Measurements from ENCODE around the gene TMEM178B. TPM values are rescaled to one million over a fixed set of nuclear protein-coding genes. Genes with fewer than 3 reads are reported as not detected.
"Not testable (repeated sequence)": the region's sequence is repeated elsewhere in the genome, so short reads cannot be mapped to it uniquely, and the experiment has no call there.

The TMEM178B gene
- under 1 TPM; 0.11 to 0.43 (median 0.18) TPM for polyA plus RNA-seq

DNA sequence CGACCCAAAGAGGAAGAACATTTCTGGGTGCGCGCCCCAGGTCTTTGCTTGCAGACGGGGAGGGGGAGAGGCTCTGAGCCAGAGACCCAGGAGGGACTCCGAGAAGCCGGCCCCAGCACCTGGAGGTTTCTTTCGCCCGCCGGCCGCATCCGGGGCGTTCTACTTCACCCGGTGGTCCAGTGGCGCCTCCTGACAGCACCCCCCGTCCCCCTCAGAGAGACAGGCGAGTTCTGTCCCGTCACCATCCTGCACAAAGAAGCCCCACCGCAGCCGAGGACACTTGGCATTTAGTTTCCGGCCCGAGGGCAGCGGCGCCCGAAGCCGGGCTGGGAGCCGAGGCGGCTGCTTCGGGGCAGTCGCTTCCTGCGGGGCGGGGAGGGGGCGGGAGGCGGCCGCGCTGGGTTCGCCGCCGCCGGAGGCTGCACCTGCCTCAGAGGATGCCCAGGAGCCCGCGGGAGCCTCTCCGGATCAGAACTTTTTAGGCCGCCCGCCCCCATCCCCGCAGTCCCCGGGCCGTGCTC lies at the start of gene TMEM178B:
TMEM178B (plus strand) TSS at position 424 of the 521 bp plus-strand sequence.
- 1% methylated on average over 28 to 47 of the region's 47 CpGs for WGBS, 3 donors
- no peak within 1 kb of the TSS for H3K27ac ChIP-seq (ENCODE audit: low read depth, low read length)

- no peak overlapping the region for H3K27ac ChIP-seq (ENCODE audit: low read depth, low read length)
- 79 to 94% (median 93%) methylated on average over 1 of the region's 1 CpG for WGBS, 3 donors
These were observed 49.2 kb upstream of the TMEM178B start for GRCh38 chr7:141024668-141025067.

DNA sequence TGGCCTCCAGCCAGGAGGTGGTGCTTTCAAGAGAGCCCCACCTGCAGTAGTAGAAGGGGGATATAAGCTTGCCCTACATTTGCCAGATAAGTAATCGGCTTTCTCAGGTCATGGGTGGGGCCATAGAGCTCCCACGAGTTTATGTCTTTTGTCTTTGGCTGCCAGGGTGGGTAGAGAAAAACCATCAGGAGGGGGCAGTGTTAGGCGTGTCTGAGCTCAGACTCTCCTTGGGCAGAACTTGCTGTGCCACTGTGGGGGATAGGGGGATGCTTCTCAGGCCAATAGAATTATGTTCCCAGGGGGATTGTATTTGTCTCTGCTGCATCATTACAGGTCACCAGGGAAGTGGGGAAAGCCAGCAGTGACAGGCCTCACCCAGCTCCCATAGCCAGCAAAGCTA lies 46.8 kb upstream of the TMEM178B start:
- H3K27ac ChIP-seq (ENCODE audit: low read depth, low read length): no peak overlapping the region
- 42 to 68% (median 63%) methylated on average over 3 of the region's 3 CpGs for WGBS, 3 donors

DNA sequence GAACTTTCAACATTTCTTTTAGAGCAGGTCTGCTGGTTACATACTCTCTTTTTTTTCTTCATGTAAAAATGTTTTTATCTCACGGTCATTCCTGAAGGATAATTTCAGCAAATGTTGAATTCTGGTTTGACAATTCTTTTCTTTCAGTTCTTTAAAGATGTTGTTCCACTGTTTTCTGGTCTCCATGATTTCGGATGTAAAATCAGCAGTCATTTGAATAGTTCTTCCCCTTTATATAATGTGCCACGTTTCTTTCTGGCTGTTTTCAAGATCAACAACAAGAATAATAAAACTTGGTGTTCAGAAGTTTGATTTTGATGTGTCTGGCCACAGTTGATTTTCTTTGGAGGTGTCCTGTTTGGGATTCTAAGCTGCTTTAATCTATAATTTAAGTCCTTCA lies 45.1 kb upstream of the TMEM178B start:
- H3K27ac ChIP-seq (ENCODE audit: low read depth, low read length): no peak overlapping the region
- 78 to 81% (median 79%) methylated on average over 3 of the region's 3 CpGs for WGBS, 3 donors

GRCh38 chr7:141032539-141033323 lies 41.1 kb upstream of the TMEM178B start:
- 76 to 83% (median 77%) methylated on average over 28 to 30 of the region's 33 CpGs for WGBS, 3 donors
- H3K27ac ChIP-seq (ENCODE audit: low read depth, low read length): not testable (repeated sequence)

DNA sequence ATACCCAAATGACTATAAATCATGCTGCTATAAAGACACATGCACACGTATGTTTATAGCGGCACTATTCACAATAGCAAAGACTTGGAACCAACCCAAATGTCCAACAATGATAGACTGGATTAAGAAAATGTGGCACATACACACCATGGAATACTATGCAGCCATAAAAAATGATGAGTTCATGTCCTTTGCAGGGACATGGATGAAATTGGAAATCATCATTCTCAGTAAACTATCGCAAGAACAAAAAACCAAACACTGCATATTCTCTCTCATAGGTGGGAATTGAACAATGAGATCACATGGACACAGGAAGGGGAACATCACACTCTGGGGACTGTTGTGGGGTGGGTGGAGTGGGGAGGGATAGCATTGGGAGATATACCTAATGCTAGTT lies 35.8 kb upstream of the TMEM178B start:
- WGBS, 3 donors: 88 to 97% (median 89%) methylated on average over 2 to 3 of the region's 3 CpGs
- H3K27ac ChIP-seq (ENCODE audit: low read depth, low read length): not testable (repeated sequence)

DNA sequence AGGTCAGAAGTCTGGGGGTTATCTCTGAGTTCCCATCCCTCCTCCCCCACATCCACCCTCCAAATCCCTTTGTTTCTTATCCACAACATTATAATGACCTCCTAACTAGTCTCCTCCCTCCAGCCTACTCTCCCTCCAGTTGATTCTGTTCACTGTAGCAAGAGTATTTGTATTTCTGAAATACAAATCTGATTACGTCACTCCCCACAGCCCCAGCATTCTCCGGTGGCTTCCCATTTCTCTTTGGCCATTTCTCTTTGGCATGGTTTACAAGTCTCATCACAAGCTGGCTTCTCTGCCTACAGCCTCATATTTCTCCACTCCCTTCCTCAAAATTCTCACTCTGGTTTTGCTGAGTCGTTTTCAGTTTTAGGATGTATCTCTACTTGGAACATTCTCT lies 34.5 kb upstream of the TMEM178B start:
- no peak overlapping the region for H3K27ac ChIP-seq (ENCODE audit: low read depth, low read length)
- 41 to 46% (median 43%) methylated on average over 3 of the region's 3 CpGs for WGBS, 3 donors

DNA sequence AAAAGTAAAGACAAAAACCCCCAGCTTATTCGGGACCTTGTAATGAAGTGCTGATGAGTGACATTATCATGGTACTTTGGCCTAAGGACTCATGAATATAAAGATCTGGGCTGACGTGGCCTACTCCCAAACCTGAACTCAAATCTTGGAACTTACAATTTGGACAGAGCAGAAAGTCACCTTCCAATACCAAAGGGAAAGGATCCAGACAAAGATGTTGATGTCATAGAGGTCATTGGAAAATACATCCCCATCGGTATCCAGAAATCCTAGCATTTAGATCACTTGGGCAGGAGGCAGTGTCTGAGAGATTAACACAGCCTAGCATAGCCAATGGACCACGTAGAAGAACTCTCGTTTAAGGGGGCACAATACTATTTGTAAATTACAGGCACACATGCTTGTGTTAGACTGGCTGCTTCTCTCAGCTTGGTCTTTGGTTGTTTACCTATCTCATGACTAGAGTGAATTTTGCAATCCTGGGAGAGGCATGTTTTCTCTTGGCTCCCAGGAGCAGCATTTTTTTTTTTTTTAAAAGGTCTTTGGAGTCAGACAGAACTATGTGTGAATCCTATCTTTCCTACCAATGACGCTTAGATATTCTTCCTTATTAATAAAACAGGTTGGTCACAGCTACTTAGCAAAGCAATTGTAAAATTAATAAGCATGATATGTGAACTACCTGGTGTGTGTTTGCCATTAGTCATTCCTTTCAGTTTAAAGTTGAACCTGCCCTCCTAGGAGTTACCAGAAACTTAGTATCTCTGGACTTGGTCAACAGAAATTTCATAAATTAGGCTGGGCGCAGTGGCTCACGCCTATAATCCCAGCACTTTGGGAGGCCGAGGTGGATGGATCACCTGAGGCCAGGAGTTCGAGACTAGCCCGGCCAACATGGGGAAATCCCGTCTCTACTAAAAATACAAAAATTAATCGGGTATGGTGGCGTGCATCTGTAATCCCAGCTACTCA lies 31.4 kb upstream of the TMEM178B start:
- no peak overlapping the region for H3K27ac ChIP-seq (ENCODE audit: low read depth, low read length)
- WGBS, 3 donors: 84 to 89% (median 89%) methylated on average over 14 of the region's 14 CpGs

- H3K27ac ChIP-seq (ENCODE audit: low read depth, low read length): no peak overlapping the region
- WGBS, 3 donors: 66 to 81% (median 76%) methylated on average over 4 of the region's 4 CpGs
These were observed 30.2 kb upstream of the TMEM178B start for GRCh38 chr7:141043616-141044015.

DNA sequence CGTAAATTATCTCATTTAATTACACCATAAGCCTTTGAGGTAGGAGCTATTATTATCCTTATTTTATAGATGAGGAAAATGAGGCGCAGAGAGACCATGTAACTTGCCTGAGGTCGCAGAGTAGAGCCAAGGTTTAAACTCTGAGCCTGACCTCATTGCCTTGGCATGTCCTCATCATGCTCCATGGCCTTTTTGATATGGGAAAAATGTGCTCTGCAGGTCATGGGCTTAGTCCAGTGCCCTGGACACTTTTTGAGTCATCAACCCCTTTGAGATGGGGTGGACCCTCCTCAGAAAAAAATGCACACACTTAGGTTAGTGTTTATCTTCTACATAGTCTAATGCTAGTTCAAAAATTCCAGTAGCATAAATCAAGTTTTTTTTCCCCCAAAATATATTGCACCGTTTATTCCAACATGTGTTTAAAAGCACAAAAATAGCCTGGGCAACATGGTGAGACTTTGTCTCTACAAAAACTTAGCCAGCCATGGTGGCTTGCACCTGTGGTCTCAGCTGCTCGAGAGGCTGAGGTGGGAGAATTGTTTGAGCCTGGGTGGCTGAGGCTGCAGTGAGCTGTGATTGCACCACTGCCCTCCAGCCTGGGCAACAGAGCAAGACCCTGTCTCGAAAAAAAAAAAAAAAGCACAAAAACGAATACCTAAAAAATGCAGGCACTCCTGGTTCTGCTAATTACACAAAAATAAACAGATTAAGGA lies 28.6 kb upstream of the TMEM178B start:
- 48 to 54% (median 49%) methylated on average over 7 of the region's 7 CpGs for WGBS, 3 donors

DNA sequence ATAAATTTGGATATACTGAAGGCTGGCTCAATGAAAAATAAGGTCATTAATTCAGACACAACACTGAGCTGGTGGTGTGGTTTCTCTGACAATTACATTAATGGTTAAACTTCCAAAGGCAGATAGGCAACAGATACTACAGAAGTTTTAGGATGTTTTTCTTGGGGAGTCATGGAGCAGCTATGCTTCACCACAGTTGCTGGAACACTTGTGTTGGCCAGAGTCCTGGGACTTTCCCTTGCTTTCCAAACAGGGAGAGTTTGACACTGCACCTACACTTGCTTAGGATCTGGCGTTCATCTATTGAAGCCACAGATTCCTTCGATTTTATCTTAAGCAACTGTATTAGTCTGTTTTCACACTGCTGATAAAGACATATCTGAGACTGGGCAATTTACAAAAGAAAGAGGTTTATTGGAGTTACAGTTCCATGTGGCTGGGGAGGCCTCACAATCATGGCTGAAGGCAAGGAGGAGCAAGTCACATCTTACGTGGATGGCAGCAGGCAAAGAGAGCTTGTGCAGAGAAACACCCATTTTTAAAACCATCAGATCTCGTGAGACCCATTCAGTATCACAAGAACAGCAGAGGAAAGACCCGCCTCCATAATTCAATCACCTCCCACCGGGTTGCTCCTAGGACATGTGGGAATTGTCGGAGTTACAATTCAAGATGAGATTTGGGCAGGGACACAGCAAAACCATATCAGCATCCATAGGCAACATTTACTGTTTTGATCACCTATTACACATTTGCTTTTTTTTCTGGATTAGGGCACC lies 27.8 kb upstream of the TMEM178B start:
- WGBS, 3 donors: 75 to 85% (median 82%) methylated on average over 7 of the region's 7 CpGs
- H3K27ac ChIP-seq (ENCODE audit: low read depth, low read length): no peak overlapping the region

More for the DNA sequence above, 28.6 kb upstream of the TMEM178B start:
- no peak overlapping the region for H3K27ac ChIP-seq (ENCODE audit: low read depth, low read length)

DNA sequence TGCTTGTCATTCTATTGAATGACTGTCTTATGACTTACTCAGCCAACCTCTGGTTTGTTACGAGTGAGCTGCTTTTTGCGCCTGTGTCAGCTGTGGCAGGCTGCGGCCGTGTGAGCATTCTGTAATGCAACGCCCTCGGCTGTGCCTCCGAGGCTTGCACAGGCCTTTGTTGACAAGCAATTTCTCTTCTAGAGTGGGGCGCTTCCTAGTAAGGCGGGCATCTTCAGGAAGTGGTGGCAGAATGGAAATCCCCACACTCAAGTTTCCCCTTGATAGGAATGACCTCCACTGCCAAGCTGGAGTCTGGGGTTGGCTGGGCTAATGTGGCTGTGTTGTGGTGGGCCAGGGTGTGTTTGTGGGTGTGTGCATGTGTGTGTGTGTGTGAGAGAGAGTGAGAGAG lies 20.2 kb upstream of the TMEM178B start:
- 34 to 59% (median 37%) methylated on average over 9 of the region's 9 CpGs for WGBS, 3 donors

DNA sequence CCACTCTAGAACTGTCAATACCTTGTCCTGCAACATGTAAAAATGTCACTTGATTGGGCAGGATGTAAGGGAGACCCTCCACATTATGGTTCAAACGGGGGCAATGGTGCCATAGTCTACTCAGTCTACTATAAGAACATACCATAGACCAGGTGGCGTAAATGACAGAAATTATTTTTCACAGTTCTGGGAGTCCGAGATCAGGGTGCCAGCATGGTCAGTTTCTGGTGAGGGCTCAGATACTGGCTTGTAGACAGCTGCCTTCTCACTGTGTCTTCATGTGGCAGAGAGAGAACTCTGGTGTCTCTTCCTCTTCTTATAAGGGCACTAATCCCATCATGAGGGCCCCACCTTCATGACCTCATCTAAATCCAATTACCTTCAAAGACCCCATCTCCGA lies 18.7 kb upstream of the TMEM178B start:
- no peak overlapping the region for H3K27ac ChIP-seq (ENCODE audit: low read depth, low read length)
- WGBS, 3 donors: 77 to 93% (median 86%) methylated on average over 4 of the region's 4 CpGs

More for the DNA sequence above, 20.2 kb upstream of the TMEM178B start:
- H3K27ac ChIP-seq (ENCODE audit: low read depth, low read length): no peak overlapping the region

GRCh38 chr7:141057788-141058187 lies 16.1 kb upstream of the TMEM178B start:
- H3K27ac ChIP-seq (ENCODE audit: low read depth, low read length): no peak overlapping the region
- WGBS, 3 donors: 80 to 88% (median 85%) methylated on average over 3 of the region's 3 CpGs

- not testable (repeated sequence) for H3K27ac ChIP-seq (ENCODE audit: low read depth, low read length)
- 83 to 86% (median 84%) methylated on average over 8 of the region's 16 CpGs for WGBS, 3 donors
These were observed 6.0 kb upstream of the TMEM178B start for GRCh38 chr7:141067856-141068255.

DNA sequence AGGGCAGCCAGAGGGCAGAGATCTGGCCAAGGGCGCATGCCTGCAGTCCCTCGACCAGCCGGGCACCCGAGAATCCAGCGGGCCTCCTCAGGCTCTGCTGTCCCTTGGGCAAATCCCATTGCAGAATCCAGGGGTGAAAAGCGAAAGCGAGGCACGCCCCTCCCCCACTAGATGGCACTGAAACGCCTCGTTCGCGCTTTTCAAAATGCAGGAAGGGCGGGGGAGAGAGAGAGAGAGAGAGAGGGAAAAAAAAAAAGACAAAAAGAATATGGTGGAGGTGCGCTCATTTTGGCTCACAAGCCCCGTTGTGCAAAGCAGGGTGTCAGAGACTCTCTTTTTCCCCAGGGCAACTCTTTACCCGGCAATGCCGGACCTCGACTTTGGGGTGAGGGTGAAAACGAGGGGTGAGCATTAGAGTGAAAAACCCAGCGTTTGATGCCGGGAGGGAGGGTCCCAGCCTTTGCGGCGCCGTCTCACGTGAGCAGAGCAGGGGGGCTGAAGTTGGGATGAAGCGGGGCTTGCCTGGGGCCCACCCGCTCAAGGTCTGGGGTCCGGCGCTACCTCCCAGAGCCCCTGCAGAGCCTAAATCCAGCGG lies 2.5 kb upstream of the TMEM178B start:
- 2 to 3% (median 2%) methylated on average over 30 of the region's 30 CpGs for WGBS, 3 donors
- no peak overlapping the region for H3K27ac ChIP-seq (ENCODE audit: low read depth, low read length)

DNA sequence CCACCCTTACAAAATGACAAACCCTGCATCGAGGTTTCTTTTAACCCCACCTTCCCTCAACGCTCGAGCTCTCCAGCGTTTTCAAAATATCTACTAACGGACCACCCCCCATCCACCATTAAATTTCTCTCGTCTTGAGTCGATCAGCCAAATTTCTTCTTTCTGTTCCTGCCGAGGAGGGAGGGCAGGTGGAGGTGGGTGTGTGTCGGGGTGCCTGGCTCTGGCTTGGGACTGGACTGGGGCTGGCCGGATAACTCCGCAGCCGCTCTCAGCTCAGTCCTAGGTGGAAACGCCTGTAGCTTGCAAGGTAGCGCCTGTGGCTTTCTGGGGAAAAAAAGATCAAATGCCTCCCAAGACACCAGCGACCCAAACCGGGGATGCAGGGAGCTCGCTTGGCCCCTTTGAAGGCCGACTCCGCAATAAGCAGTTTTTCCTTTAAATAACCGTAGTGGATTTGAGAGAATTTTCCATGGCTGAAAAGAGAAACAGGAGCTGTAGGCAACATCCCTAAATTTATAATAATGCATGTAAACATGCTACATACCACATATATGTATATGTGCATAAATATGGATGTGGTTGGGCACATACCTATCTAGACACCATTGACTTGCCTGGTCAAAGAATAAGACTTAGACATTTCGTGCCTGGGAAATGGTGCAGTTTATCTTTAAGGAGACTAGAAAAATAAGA lies 1.9 kb upstream of the TMEM178B start:
- H3K27ac ChIP-seq (ENCODE audit: low read depth, low read length): no peak overlapping the region
- 4% methylated on average over 21 of the region's 21 CpGs for WGBS, 3 donors

Data from adipose tissue (tissue), 3 donors.